ENCODE measurements around the gene CTNNBIP1. TPM values are rescaled to one million over a fixed set of nuclear protein-coding genes. Genes with fewer than 3 reads are reported as not detected.

Gene CTNNBIP1
- polyA plus RNA-seq, 1 donor from 2014 or later, result 10.0 TPM

DNA sequence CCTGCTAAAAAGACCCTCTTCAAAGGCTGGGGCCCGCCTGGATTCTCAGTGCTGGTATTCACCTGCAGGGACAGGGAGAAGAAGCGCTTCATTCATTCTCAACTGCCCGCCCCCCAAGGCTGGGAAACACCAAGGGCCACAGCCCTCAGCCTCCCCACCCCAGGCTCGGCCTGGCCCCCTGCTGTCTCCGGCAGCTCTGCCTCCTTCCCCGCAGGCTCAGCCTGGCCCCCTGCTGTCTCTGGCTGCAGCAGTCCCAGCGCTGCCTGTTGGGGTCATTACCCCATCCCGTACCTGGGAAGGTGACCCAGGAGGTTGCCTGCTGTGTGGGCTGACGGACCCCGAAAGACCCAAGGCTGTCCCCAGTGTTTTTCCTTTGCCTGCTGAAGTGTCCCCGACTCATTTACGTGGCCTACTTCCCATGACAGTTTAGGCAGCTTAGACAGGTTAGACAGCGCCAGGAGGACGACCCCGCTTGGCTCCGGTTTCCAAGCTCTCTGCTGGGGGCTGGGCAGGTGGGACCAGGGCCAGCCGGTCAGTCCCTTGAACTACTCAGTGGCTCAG, 63.4 kb downstream of the CTNNBIP1 start:
- no peaks in the 10 kb centered on the region for H3K9me3 Mint-ChIP-seq
- peaks cover 7 to 8% (median 7%) of the 10 kb centered on the region in 3 donors for H3K4me1 Mint-ChIP-seq
- no peaks in the 10 kb centered on the region for H3K36me3 Mint-ChIP-seq
- peak overlapping the region in 2 of 3 donors; percentile 64 to 68 for H3K27ac Mint-ChIP-seq
- no peak overlapping the region for H3K4me3 Mint-ChIP-seq
- H3K27me3 Mint-ChIP-seq, result no peaks in the 10 kb centered on the region

GRCh38 chr1:9845914-9846313, 64.2 kb downstream of the CTNNBIP1 start:
- Mint-ChIP-seq H3K27me3 (no peaks in the 10 kb centered on the region), H3K4me3 (no peak overlapping the region), H3K4me1 (peaks cover 5 to 7% (median 7%) of the 10 kb centered on the region in 3 donors), H3K36me3 (peaks cover under 1% of the 10 kb centered on the region), H3K9me3 (no peaks in the 10 kb centered on the region), H3K27ac (peak overlapping the region in 1 of 3 donors; percentile 64)

- H3K4me3 Mint-ChIP-seq, result no peak overlapping the region
- H3K9me3 Mint-ChIP-seq, result no peaks in the 10 kb centered on the region
- peaks cover 2% of the 10 kb centered on the region for H3K36me3 Mint-ChIP-seq
- peaks cover 0 to under 1% (median 0%) of the 10 kb centered on the region in 3 donors for H3K4me1 Mint-ChIP-seq
- no peaks in the 10 kb centered on the region for H3K27me3 Mint-ChIP-seq
- H3K27ac Mint-ChIP-seq, result no peak overlapping the region
These were observed 65.3 kb downstream of the CTNNBIP1 start for GRCh38 chr1:9844756-9845155.

DNA sequence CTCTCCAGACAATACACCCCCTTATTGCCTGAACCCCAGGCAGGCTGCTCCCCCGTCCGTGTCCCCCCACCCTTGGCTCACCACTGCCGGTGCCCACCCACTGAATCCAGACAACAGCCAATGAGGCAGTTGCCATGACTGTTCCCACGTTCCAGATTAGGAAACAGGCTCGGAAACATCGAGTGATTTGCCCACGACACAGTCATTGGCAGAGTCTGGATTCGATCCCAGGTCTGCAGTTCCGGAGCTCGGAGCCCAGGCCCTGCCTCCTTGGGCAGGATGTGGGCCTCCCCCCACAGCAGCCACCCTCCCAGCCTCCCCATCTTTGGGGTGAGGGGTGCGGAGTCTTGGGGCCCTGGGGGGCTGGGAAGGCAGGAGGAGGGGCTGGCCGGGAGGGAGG, 66.0 kb downstream of the CTNNBIP1 start:
- H3K4me1 Mint-ChIP-seq, result no peaks in the 10 kb centered on the region
- H3K27me3 Mint-ChIP-seq, result no peaks in the 10 kb centered on the region
- H3K36me3 Mint-ChIP-seq, result peaks cover 2% of the 10 kb centered on the region
- no peak overlapping the region for H3K4me3 Mint-ChIP-seq
- no peak overlapping the region for H3K27ac Mint-ChIP-seq
- H3K9me3 Mint-ChIP-seq, result no peaks in the 10 kb centered on the region

- Mint-ChIP-seq H3K27ac (no peak overlapping the region), H3K9me3 (no peaks in the 10 kb centered on the region), H3K4me1 (no peaks in the 10 kb centered on the region), H3K4me3 (no peak overlapping the region), H3K27me3 (no peaks in the 10 kb centered on the region), H3K36me3 (peaks cover 2% of the 10 kb centered on the region)
These were observed 66.5 kb downstream of the CTNNBIP1 start for GRCh38 chr1:9843576-9843945.

- H3K27me3 Mint-ChIP-seq, result no peaks in the 10 kb centered on the region
- H3K4me3 Mint-ChIP-seq, result no peak overlapping the region
- H3K36me3 Mint-ChIP-seq, result peaks cover 2% of the 10 kb centered on the region
- no peaks in the 10 kb centered on the region for H3K9me3 Mint-ChIP-seq
- H3K27ac Mint-ChIP-seq, result no peak overlapping the region
- H3K4me1 Mint-ChIP-seq, result no peaks in the 10 kb centered on the region
These were observed 67.1 kb downstream of the CTNNBIP1 start for GRCh38 chr1:9842781-9843575.

- H3K27ac Mint-ChIP-seq, result peak overlapping the region in 1 of 3 donors; percentile 80
- H3K4me3 Mint-ChIP-seq, result no peak overlapping the region
- peaks cover 2% of the 10 kb centered on the region for H3K36me3 Mint-ChIP-seq
- H3K4me1 Mint-ChIP-seq, result no peaks in the 10 kb centered on the region
- H3K27me3 Mint-ChIP-seq, result no peaks in the 10 kb centered on the region
- H3K9me3 Mint-ChIP-seq, result no peaks in the 10 kb centered on the region
These were observed 67.9 kb downstream of the CTNNBIP1 start for GRCh38 chr1:9842073-9842711.

DNA sequence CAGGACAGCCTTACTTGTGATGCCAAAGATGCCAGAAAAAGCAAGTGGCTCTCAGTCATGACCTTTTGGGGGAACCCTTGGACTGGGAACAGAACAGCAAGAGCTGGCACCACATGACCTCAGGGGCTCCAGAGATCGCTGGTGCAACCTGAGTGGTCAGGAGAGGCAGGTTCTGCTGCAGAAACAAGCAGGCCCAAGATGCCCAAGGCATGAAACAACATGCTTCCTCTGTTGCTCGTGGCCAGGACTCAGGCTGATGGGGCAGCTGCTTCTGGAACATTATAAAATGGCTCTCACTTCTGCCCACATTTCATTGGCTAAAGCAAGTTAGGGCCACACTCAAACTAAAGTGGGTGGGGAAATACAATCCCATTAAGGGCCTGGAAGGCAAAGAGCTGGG, 68.6 kb downstream of the CTNNBIP1 start:
- Mint-ChIP-seq H3K27me3 (no peaks in the 10 kb centered on the region), H3K9me3 (no peaks in the 10 kb centered on the region), H3K4me1 (no peaks in the 10 kb centered on the region), H3K36me3 (peaks cover 2% of the 10 kb centered on the region), H3K27ac (no peak overlapping the region), H3K4me3 (no peak overlapping the region)

- H3K36me3 Mint-ChIP-seq, result peaks cover 2% of the 10 kb centered on the region
- H3K4me3 Mint-ChIP-seq, result no peak overlapping the region
- no peaks in the 10 kb centered on the region for H3K27me3 Mint-ChIP-seq
- H3K27ac Mint-ChIP-seq, result no peak overlapping the region
- H3K4me1 Mint-ChIP-seq, result no peaks in the 10 kb centered on the region
- H3K9me3 Mint-ChIP-seq, result no peaks in the 10 kb centered on the region
These were observed 69.9 kb downstream of the CTNNBIP1 start for GRCh38 chr1:9840176-9840575.

DNA sequence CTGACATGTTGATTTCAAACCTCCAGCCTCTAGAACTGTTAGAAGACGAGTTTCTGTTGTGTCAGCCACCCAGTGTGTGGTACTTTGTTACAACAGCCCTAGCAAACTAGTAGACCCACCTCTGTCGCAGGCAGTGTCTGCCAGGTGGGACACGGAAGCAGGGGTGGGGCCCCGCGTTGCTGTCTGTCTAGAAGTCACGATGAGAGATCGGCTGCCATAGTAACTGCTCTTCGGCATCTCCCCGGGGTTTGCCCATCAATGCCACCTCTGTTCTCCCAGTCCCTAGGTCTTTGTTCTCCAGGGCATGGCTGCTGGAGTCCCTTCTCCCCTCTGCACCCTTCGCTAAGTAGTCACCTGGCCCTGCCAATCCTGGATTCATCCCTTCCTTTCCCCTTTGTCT, 71.1 kb downstream of the CTNNBIP1 start:
- H3K27ac Mint-ChIP-seq, result peak overlapping the region in 1 of 3 donors; percentile 12
- H3K27me3 Mint-ChIP-seq, result no peaks in the 10 kb centered on the region
- H3K9me3 Mint-ChIP-seq, result no peaks in the 10 kb centered on the region
- H3K4me3 Mint-ChIP-seq, result no peak overlapping the region
- no peaks in the 10 kb centered on the region for H3K4me1 Mint-ChIP-seq
- peaks cover 2% of the 10 kb centered on the region for H3K36me3 Mint-ChIP-seq

- H3K9me3 Mint-ChIP-seq, result no peaks in the 10 kb centered on the region
- H3K4me3 Mint-ChIP-seq, result no peak overlapping the region
These were observed 73.5 kb downstream of the CTNNBIP1 start for GRCh38 chr1:9836632-9836960.

GRCh38 chr1:9835758-9836631, 74.1 kb downstream of the CTNNBIP1 start:
- H3K27ac Mint-ChIP-seq, result peak overlapping the region in 1 of 3 donors; percentile 84
- H3K27me3 Mint-ChIP-seq, result no peaks in the 10 kb centered on the region
- peaks cover 2% of the 10 kb centered on the region for H3K36me3 Mint-ChIP-seq

More at GRCh38 chr1:9836632-9836960, 73.5 kb downstream of the CTNNBIP1 start:
- Mint-ChIP-seq H3K27ac (no peak overlapping the region), H3K4me1 (no peaks in the 10 kb centered on the region), H3K36me3 (peaks cover 2% of the 10 kb centered on the region), H3K27me3 (no peaks in the 10 kb centered on the region)

GRCh38 chr1:9835404-9835757, 74.7 kb downstream of the CTNNBIP1 start:
- H3K9me3 Mint-ChIP-seq, result no peaks in the 10 kb centered on the region
- H3K36me3 Mint-ChIP-seq, result no peaks in the 10 kb centered on the region
- peak overlapping the region in 1 of 3 donors; percentile 84 for H3K27ac Mint-ChIP-seq
- no peak overlapping the region for H3K4me3 Mint-ChIP-seq
- no peaks in the 10 kb centered on the region for H3K4me1 Mint-ChIP-seq
- H3K27me3 Mint-ChIP-seq, result no peaks in the 10 kb centered on the region

More at GRCh38 chr1:9835758-9836631, 74.1 kb downstream of the CTNNBIP1 start:
- Mint-ChIP-seq H3K9me3 (no peaks in the 10 kb centered on the region), H3K4me3 (no peak overlapping the region), H3K4me1 (no peaks in the 10 kb centered on the region)

GRCh38 chr1:9833632-9834031, 76.4 kb downstream of the CTNNBIP1 start:
- H3K9me3 Mint-ChIP-seq, result no peaks in the 10 kb centered on the region
- no peaks in the 10 kb centered on the region for H3K4me1 Mint-ChIP-seq
- no peak overlapping the region for H3K4me3 Mint-ChIP-seq
- H3K36me3 Mint-ChIP-seq, result no peaks in the 10 kb centered on the region
- no peak overlapping the region for H3K27ac Mint-ChIP-seq
- H3K27me3 Mint-ChIP-seq, result no peaks in the 10 kb centered on the region

Measured in IgD-negative memory B cell (primary cell).